ENCODE results near the gene ROR2. TPM values are rescaled to one million over a fixed set of nuclear protein-coding genes. Genes with fewer than 3 reads are reported as not detected.

The ROR2 gene
- total RNA-seq, 1 experiment from 2014 or later: 2.7 TPM

GRCh38 chr9:91658513-91659105 lies 291.4 kb downstream of the ROR2 start:
- Histone ChIP-seq H3K79me1 (ENCODE audit: insufficient read depth, low read depth, low read length, poor library complexity, severe bottlenecking) (no peaks in the 10 kb centered on the region), H3K27me3 (ENCODE audit: insufficient read depth, low read length) (no peaks in the 10 kb centered on the region), H3K9ac (ENCODE audit: extremely low read depth, insufficient read length, low read length) (no peak overlapping the region), H2AFZ (ENCODE audit: low read length) (no peak overlapping the region), H3K18ac (ENCODE audit: insufficient read length, low read depth, low read length) (no peak overlapping the region), H3T11ph (ENCODE audit: low read length) (no peak overlapping the region), H4K91ac (ENCODE audit: insufficient read length, low read depth, low read length) (no peak overlapping the region), H4K20me1 (ENCODE audit: control insufficient read depth, insufficient read depth, insufficient read length) (no peaks in the 10 kb centered on the region), H2BK120ac (ENCODE audit: low read depth, low read length, poor library complexity, severe bottlenecking) (no peak overlapping the region), H4K8ac (replicated peaks; ENCODE audit: insufficient read length, low read depth, low read length) (no peak overlapping the region), H3K4me2 (ENCODE audit: insufficient read depth, insufficient read length, low read length) (no peak overlapping the region), H2BK12ac (ENCODE audit: insufficient read length, low read depth, low read length) (no peak overlapping the region), H2AK5ac (ENCODE audit: insufficient read length, low read length) (no peak overlapping the region), H3K23me2 (ENCODE audit: insufficient read length, low read depth, low read length, poor library complexity, severe bottlenecking) (no peaks in the 10 kb centered on the region), H4K5ac (ENCODE audit: insufficient read length, low read depth, low read length) (no peak overlapping the region), H3K56ac (ENCODE audit: insufficient read length, low read depth, low read length) (no peak overlapping the region), H3K79me2 (ENCODE audit: insufficient read depth, low read length) (no peaks in the 10 kb centered on the region), H3K14ac (ENCODE audit: insufficient read depth, low read length) (no peak overlapping the region), H3K4me1 (ENCODE audit: insufficient read depth, low read length) (no peaks in the 10 kb centered on the region), H3K23ac (ENCODE audit: insufficient read length, low read depth, low read length) (no peak overlapping the region), H2BK15ac (ENCODE audit: low read depth, low read length) (no peak overlapping the region), H2BK20ac (ENCODE audit: low read depth, low read length, poor library complexity, severe bottlenecking) (no peak overlapping the region), H3K27ac (ENCODE audit: insufficient read length, low read depth, low read length) (no peak overlapping the region), H3K9me3 (ENCODE audit: control insufficient read depth, low read depth, low read length) (no peaks in the 10 kb centered on the region), H2BK5ac (ENCODE audit: insufficient read length, low read length) (no peak overlapping the region), H3K4ac (ENCODE audit: low read depth, low read length) (no peak overlapping the region)
- Mint-ChIP-seq H3K36me3 (ENCODE audit: insufficient read depth in 1 of 3, low read depth in 3 of 3) (no peaks in the 10 kb centered on the region; a peak in 1 of 7 replicates), H3K27ac (peak overlapping the region in 1 of 3 experiments; percentile 48; a peak in 1 of 7 replicates), H3K4me1 (peaks cover 11 to 12% of the 10 kb centered on the region in 2 experiments), H3K27me3 (ENCODE audit: low read depth) (peaks cover 3% of the 10 kb centered on the region), H3K9me3 (no peaks in the 10 kb centered on the region), H3K4me3 (no peak overlapping the region)
- TF ChIP-seq, protein P1, sequence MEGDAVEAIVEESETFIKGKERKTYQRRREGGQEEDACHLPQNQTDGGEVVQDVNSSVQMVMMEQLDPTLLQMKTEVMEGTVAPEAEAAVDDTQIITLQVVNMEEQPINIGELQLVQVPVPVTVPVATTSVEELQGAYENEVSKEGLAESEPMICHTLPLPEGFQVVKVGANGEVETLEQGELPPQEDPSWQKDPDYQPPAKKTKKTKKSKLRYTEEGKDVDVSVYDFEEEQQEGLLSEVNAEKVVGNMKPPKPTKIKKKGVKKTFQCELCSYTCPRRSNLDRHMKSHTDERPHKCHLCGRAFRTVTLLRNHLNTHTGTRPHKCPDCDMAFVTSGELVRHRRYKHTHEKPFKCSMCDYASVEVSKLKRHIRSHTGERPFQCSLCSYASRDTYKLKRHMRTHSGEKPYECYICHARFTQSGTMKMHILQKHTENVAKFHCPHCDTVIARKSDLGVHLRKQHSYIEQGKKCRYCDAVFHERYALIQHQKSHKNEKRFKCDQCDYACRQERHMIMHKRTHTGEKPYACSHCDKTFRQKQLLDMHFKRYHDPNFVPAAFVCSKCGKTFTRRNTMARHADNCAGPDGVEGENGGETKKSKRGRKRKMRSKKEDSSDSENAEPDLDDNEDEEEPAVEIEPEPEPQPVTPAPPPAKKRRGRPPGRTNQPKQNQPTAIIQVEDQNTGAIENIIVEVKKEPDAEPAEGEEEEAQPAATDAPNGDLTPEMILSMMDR (conservative IDR thresholded peaks at IDR 0.05): no peak
- WGBS (ENCODE audit: extremely low coverage, insufficient read length, low lambda C conversion rate): no CpG with 5 or more reads among the region's 9 CpGs
- no peak for DNase-seq
